Erythroblast (primary cell): ENCODE data around the gene ZBTB20.

Experiments
- GATA1 ChIP-seq: IDR thresholded peaks from 2 replicates; pipeline ENCODE4 v1.6.1; 2011; ENCODE audit warnings: low read depth, mild to moderate bottlenecking, control low read depth, low read length, moderate library complexity
- POLR2A ChIP-seq: IDR thresholded peaks from 2 replicates; pipeline ENCODE4 v1.6.1; 2011; ENCODE audit warnings: mild to moderate bottlenecking, low read length

GRCh38 chr3:114764056-114764492 lies 383.0 kb downstream of the ZBTB20 start:
- no peak for TF ChIP-seq POLR2A
- TF ChIP-seq GATA1 = no peak
